GM19463 (cell line): ENCODE results near the gene ANTKMT.

Source experiments
- ATAC-seq: cut with Tn5 transposase; IDR thresholded peaks from one replicate; pipeline ENCODE4 v1.9.1; 2021; ENCODE audit warnings: mild to moderate bottlenecking, moderate library complexity; ENCODE audit not compliant: unreplicated experiment

The ANTKMT gene

DNA sequence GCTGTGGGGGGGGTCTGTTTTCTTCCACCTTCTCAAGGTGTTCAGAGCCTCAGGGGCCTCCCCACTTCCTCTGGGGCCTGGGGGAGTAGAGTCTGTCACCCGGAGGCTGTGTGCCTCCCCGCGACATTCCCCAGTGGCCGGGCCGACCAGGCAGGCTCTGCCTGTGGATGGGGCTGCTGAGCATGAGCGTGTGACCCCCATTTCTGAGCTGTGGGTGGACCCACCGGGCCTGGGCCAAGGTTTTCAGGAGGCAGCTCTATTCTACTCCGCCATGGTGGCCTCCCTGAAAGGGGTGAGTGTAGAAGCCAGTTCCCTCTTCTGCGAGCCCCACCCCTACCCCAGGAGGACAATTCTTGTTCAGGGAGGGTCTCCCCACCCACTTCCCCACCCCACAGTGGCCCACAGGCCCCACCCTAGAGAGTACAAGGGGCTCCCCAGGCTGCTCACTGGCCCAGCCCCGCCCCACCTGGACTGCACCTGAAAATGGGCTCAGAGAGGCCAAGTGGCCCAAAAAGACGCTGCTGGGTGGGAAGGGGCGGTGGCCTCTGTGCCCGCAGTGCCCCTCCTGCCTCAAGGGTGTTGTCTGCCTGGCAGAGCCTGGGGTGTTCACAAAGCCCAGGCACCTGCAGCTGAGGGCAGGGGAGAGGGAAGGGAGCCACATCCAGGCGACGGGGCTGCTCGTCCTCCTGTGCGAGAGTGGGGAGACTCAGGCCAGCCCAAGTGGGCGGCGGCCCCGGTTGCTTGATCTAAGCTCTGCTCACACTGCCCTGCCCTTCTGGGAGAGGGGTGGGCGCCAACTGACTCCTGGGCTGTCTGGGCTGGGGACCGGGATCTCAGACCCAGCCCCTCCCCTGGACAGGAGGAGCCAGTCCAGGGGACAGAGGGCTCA, 40.9 kb downstream of the ANTKMT start:
- no peak for ATAC-seq

DNA sequence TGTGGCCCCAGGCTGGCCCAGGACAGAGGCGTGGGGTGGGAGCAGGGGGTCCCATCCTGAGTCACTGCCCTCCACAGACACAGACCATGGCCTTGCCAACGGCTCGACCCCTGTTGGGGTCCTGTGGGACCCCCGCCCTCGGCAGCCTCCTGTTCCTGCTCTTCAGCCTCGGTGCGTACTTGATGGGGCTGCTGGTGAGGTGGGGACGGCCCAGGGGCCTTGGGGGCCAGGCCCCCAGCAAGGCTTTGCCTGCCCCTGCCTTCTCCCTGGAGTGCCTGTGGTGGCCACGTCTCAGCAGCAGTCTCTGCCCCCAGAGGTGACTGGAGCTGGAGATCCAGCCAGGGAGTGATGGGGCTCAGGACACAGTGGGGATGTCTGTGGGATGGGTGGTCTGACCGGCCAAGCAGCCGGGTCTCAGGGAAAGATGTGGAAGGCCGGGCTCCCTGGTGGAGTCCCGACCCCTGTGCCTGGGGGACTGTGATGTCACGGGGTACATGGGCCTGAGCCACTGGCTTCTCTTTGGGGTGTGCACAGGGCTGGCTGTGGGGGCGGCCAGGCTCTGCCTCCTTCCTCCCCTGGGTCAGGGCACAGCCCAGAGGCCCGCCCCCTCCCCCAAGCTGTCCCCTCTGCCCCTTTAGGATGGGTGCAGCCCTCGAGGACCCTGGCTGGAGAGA, 41.8 kb downstream of the ANTKMT start:
- ATAC-seq, result no peak

DNA sequence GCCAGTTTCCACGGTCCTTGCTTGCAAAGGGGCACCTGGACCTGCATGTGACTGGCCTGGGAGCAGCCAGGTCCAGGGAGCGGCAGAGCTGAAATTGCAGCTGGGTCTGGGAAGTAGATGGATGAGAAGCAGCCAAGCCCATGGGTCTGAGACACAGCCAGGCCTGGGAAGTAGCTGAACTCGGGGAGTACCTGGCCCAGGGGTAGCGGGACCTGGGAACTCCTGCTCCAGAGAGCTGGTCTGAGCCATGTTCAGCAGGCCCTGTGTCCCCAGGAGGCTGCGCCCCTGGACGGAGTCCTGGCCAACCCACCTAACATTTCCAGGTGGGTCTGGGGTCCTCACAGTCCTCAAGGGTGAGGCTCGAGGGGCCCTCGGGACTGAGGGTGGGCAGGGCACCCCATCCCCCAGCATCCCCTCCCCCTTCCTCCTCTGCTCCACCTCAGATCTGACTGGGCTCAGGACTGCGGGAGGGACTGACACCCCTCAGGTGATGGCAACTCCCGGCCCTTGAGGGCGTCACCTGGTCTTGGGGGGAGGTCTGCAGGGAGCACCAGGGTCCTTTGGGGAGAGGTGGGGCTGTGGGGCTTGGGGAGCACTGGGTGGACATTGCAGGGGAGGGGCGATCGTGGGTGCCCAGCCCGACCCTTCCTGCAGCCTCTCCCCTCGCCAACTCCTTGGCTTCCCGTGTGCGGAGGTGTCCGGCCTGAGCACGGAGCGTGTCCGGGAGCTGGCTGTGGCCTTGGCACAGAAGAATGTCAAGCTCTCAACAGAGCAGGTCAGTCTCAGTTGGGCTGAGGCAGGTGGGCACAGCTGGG, 42.6 kb downstream of the ANTKMT start:
- ATAC-seq, result no peak

- ATAC-seq, result no peak
Observed at GRCh38 chr16:764184-764750, 43.3 kb downstream of the ANTKMT start.

DNA sequence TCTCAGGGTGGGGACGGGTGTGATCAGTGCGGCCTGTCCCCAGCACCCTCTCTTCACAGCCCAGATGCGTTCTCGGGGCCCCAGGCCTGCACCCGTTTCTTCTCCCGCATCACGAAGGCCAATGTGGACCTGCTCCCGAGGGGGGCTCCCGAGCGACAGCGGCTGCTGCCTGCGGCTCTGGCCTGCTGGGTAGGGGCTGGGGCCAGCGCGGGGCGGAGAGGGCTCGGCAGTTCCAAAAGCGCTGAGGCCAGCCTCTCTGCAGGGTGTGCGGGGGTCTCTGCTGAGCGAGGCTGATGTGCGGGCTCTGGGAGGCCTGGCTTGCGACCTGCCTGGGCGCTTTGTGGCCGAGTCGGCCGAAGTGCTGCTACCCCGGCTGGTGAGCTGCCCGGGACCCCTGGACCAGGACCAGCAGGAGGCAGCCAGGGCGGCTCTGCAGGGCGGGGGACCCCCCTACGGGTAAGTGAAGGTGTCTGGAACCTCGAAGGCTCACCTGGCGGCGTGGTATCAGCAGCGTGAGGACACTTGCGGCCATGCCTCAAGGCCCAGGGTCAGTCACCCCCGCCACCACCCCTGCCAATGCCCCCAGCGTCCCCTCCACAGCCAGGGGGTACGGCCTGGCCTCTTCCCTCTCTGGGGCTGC, 44.0 kb downstream of the ANTKMT start:
- no peak for ATAC-seq

- no peak for ATAC-seq
Observed at GRCh38 chr16:765488-765865, 44.5 kb downstream of the ANTKMT start.

GRCh38 chr16:766008-766819, 45.3 kb downstream of the ANTKMT start:
- ATAC-seq, result no peak

- no peak for ATAC-seq
Observed at GRCh38 chr16:766820-767640, 46.1 kb downstream of the ANTKMT start.

DNA sequence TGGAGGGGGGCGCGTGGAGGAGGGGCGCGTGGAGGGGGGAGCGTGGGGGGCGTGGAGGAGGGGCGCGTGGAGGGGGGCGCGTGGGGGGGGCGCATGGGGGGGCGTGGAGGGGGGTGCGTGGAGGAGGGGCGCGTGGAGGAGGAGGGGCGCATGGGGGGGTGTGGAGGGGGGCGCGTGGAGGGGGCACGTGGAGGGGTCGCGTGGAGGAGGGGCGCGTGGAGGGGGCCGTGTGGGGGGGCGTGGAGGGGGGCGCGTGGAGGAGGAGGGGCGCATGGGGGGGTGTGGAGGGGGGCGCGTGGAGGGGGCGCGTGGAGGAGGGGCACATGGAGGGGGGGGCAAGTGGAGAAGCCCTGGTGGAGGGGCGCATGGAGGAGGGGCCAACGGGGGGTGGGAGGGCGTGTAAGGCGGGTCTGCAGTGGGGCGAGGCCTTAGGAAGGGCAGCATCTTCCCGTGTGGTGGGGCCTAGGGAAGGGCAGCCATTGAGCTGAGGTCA, 46.8 kb downstream of the ANTKMT start:
- no peak for ATAC-seq

DNA sequence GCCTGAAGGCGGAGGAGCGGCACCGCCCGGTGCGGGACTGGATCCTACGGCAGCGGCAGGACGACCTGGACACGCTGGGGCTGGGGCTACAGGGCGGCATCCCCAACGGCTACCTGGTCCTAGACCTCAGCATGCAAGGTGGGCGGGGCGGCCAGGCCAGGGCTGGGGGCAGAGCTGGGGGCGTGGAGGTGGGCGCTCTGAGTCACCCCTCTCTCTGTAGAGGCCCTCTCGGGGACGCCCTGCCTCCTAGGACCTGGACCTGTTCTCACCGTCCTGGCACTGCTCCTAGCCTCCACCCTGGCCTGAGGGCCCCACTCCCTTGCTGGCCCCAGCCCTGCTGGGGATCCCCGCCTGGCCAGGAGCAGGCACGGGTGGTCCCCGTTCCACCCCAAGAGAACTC, 47.5 kb downstream of the ANTKMT start:
- ATAC-seq, result no peak

DNA sequence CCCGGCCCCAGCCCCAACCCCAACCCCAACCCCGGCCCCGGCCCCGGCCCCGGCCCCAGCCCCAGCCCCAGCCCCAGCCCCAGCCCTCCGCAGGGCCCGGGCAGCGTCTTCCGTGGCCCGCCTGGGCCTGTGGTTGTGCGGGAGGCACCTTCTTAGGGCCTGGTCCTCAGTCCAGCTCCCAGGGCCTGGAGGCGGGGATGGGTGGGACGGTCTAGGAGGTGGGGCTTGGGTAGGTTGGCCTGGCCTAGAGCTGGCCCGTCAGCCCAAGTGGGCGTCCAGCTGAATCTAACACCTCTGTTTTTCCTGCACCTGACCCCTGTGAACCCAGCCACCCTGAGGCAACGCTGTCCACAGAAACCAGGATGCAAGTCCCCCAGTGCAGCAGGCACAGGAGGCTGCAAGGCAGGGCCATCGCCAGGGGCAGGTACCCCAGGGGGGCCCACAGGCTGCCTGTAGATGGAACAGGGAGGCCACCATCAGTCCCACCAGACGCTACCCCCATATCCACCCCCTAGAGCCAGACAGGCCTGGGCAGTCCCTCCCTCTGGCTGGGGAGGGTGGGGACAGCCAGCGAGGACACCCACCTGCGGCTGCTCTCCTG, 48.3 kb downstream of the ANTKMT start:
- ATAC-seq, result no peak

GRCh38 chr16:769934-770333, 49.0 kb downstream of the ANTKMT start:
- ATAC-seq, result no peak

DNA sequence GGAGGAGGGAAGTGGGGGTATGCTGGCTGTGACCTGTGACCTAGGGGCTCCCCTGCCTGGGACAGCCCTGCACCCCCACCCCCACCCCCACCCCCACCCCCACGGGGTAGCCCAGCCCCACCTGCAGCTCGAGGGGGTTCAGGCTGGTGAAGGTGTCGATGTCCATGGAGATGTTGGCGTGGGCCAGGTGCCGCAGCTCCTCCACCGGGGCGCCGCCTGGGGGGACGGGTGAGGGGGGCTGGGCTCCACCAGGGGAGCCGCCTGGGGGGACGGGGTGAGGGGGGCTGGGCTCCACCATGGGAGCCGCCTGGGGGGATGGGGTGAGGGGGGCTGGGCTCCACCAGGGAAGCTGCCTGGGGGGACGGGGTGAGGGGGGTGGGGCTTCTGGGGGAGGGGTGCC, 49.5 kb downstream of the ANTKMT start:
- no peak for ATAC-seq
